Mesothelial cell of epicardium (in vitro differentiated cells): ENCODE data around the gene RBM18. TPM values are rescaled to one million over a fixed set of nuclear protein-coding genes. Genes with fewer than 3 reads are reported as not detected.
A peak's percentile ranks its signal among the peaks of the same experiment; 100 is the strongest.

ENCODE experiments used
- DNase-seq, 2 experiments: peaks; one replicate each; pipeline ENCODE4 v3.0.0; 2021; ENCODE audit warnings: low spot score in 2 of 2; ENCODE audit not compliant: unreplicated experiment in 2 of 2
- H3K27ac Mint-ChIP-seq: 2 replicates; pipeline ENCODE4 v1.8.0; 2021; ENCODE audit warnings: mixed read lengths
- H3K27me3 Mint-ChIP-seq: 2 replicates; pipeline ENCODE4 v1.8.0; 2021; ENCODE audit warnings: low read depth, mixed read lengths
- H3K36me3 Mint-ChIP-seq: 2 replicates; pipeline ENCODE4 v1.8.0; 2021; ENCODE audit warnings: mixed read lengths
- H3K4me1 Mint-ChIP-seq: 2 replicates; pipeline ENCODE4 v1.8.0; 2021; ENCODE audit warnings: mixed read lengths
- H3K4me3 Mint-ChIP-seq: 2 replicates; pipeline ENCODE4 v1.8.0; 2021; ENCODE audit warnings: mild to moderate bottlenecking, moderate library complexity, mixed read lengths
- H3K9me3 Mint-ChIP-seq: 2 replicates; pipeline ENCODE4 v1.8.0; 2021; ENCODE audit warnings: mixed read lengths
- CTCF ChIP-seq: fragments of 200-600 bp; sonication (generic); IDR thresholded peaks from one replicate; pipeline ENCODE4 v1.5.0; 2021; ENCODE audit warnings: antibody characterized with exemption; ENCODE audit not compliant: unreplicated experiment
- total RNA-seq: library from RNA; stranded (reverse); gene quantifications from 3 replicates; pipeline ENCODE4 v1.2.1, GENCODE V29; 2021

RBM18 gene
- total RNA-seq, 1 donor from 2014 or later = 22.1 TPM

- TF ChIP-seq CTCF = no peak
- peaks cover 9% of the 10 kb centered on the region for H3K36me3 Mint-ChIP-seq
- DNase-seq = no peak
- peaks cover 15% of the 10 kb centered on the region for H3K4me1 Mint-ChIP-seq
- H3K4me3 Mint-ChIP-seq = no peak overlapping the region
- no peaks in the 10 kb centered on the region for H3K27me3 Mint-ChIP-seq
- H3K9me3 Mint-ChIP-seq = no peaks in the 10 kb centered on the region
- H3K27ac Mint-ChIP-seq = no peak overlapping the region
These were observed 3.6 kb upstream of the RBM18 start for GRCh38 chr9:122268041-122268814.

- H3K36me3 Mint-ChIP-seq = peaks cover 4% of the 10 kb centered on the region
- peak overlapping the region; percentile 98 for H3K4me3 Mint-ChIP-seq
- no peaks in the 10 kb centered on the region for H3K27me3 Mint-ChIP-seq
- H3K9me3 Mint-ChIP-seq = no peaks in the 10 kb centered on the region
- no peak for DNase-seq
- no peak for TF ChIP-seq CTCF
- H3K27ac Mint-ChIP-seq = peak overlapping the region; percentile 99
- peaks cover 29% of the 10 kb centered on the region for H3K4me1 Mint-ChIP-seq
These were observed 692 bp upstream of the RBM18 start for GRCh38 chr9:122265149-122265915.

- Mint-ChIP-seq H3K9me3 (no peaks in the 10 kb centered on the region), H3K36me3 (peaks cover 7% of the 10 kb centered on the region), H3K27ac (peak overlapping the region; percentile 99), H3K4me1 (peaks cover 29% of the 10 kb centered on the region), H3K4me3 (peak overlapping the region; percentile 98), H3K27me3 (no peaks in the 10 kb centered on the region)
- no peak for TF ChIP-seq CTCF
- no peak for DNase-seq
These were observed 816 bp downstream of the RBM18 start for GRCh38 chr9:122263699-122264349.

GRCh38 chr9:122262073-122262472, 2.6 kb downstream of the RBM18 start:
- H3K27me3 Mint-ChIP-seq = no peaks in the 10 kb centered on the region
- TF ChIP-seq CTCF = no peak
- H3K4me3 Mint-ChIP-seq = peak overlapping the region; percentile 26
- peaks cover 29% of the 10 kb centered on the region for H3K4me1 Mint-ChIP-seq
- no peaks in the 10 kb centered on the region for H3K9me3 Mint-ChIP-seq
- DNase-seq = no peak
- H3K36me3 Mint-ChIP-seq = peaks cover 7% of the 10 kb centered on the region
- H3K27ac Mint-ChIP-seq = peak overlapping the region; percentile 43

- Mint-ChIP-seq H3K27me3 (no peaks in the 10 kb centered on the region), H3K27ac (no peak overlapping the region), H3K36me3 (peaks cover 7% of the 10 kb centered on the region), H3K4me1 (peaks cover 29% of the 10 kb centered on the region), H3K9me3 (no peaks in the 10 kb centered on the region), H3K4me3 (peak overlapping the region; percentile 7)
- no peak for DNase-seq
- TF ChIP-seq CTCF = no peak
These were observed 3.2 kb downstream of the RBM18 start for GRCh38 chr9:122261469-122261881.
